Measurements from ENCODE around the gene DTHD1. TPM values are rescaled to one million over a fixed set of nuclear protein-coding genes. Genes with fewer than 3 reads are reported as not detected.

Gene DTHD1
- total and polyA plus RNA-seq, 7 donors, result under 0.01 to 0.27 (median 0.21) TPM; not detected in 3

- no peak for DNase-seq
- Histone ChIP-seq H3K9me3 (no peaks in the 10 kb centered on the region), H3K36me3 (no peaks in the 10 kb centered on the region), H3K4me3 (no peak overlapping the region), H3K27me3 (no peaks in the 10 kb centered on the region), H3K27ac (no peak overlapping the region), H3K4me1 (peaks cover 0 to 8% (median 4%) of the 10 kb centered on the region in 4 donors)
- intact Hi-C loops (cut with DNase I), result no loop called here
- TF ChIP-seq EP300 (IDR thresholded peaks at IDR 0.05) (no peak), POLR2A (IDR thresholded peaks at IDR 0.05) (no peak), CTCF (IDR thresholded peaks at IDR 0.05) (no peak), POLR2AphosphoS5 (IDR thresholded peaks at IDR 0.05) (no peak)
- WGBS, 2 donors, result 59 to 67% methylated on average over 7 of the region's 7 CpGs
Observed at GRCh38 chr4:36292556-36293188, 11.3 kb downstream of the DTHD1 start.

DNA sequence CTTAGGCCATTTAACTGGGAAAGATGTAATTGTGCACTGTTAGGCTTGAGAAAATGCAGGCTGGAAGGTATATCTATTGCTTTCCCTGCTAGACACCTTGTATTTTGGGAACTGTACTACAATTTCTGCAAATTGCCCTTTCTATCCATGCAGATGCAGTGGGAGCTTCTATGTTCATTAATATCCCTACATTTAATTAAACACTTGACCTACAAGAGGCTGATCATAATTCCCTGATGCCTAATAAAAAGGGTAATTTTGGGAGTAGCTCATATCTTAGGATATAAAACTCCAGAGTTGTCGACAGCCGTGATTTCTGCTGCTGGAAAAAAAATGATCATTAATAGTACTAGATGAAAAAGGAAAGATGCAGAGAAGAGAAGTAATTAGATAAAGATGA is 19.7 kb downstream of the DTHD1 start:
- no peak overlapping the region for H3K4me3 ChIP-seq
- 96 to 98% methylated on average over 2 of the region's 2 CpGs for whole genome bisulfite sequencing, 2 donors
- no peak for DNase-seq
- no peaks in the 10 kb centered on the region for H3K4me1 ChIP-seq
- intact Hi-C loops (cut with DNase I), result no loop called here
- H3K36me3 ChIP-seq, result no peaks in the 10 kb centered on the region
- no peak overlapping the region for H3K27ac ChIP-seq
- H3K9me3 ChIP-seq, result no peaks in the 10 kb centered on the region
- no peaks in the 10 kb centered on the region for H3K27me3 ChIP-seq
- no peak for TF ChIP-seq CTCF (IDR thresholded peaks at IDR 0.05)
- TF ChIP-seq POLR2AphosphoS5 (IDR thresholded peaks at IDR 0.05), result no peak
- TF ChIP-seq POLR2A (IDR thresholded peaks at IDR 0.05), result no peak
- no peak for TF ChIP-seq EP300 (IDR thresholded peaks at IDR 0.05)

GRCh38 chr4:36303426-36304137 is 22.2 kb downstream of the DTHD1 start:
- intact Hi-C loops (cut with DNase I), result no loop called here
- Histone ChIP-seq H3K4me3 (no peak overlapping the region), H3K9me3 (no peaks in the 10 kb centered on the region), H3K27me3 (no peaks in the 10 kb centered on the region), H3K4me1 (no peaks in the 10 kb centered on the region), H3K36me3 (no peaks in the 10 kb centered on the region), H3K27ac (no peak overlapping the region)
- DNase-seq, result no peak
- 55 to 80% methylated on average over 3 of the region's 3 CpGs for WGBS, 2 donors
- no peak for TF ChIP-seq CTCF (IDR thresholded peaks at IDR 0.05)

GRCh38 chr4:36304138-36304681 is 22.8 kb downstream of the DTHD1 start:
- no peak for DNase-seq
- 12 to 53% methylated on average over 1 of the region's 1 CpG for WGBS, 2 donors
- no peaks in the 10 kb centered on the region for H3K4me1 ChIP-seq
- H3K4me3 ChIP-seq, result no peak overlapping the region
- no peaks in the 10 kb centered on the region for H3K27me3 ChIP-seq
- TF ChIP-seq CTCF (IDR thresholded peaks at IDR 0.05) (no peak), POLR2A (IDR thresholded peaks at IDR 0.05) (no peak), POLR2AphosphoS5 (IDR thresholded peaks at IDR 0.05) (no peak), EP300 (IDR thresholded peaks at IDR 0.05) (no peak)
- H3K9me3 ChIP-seq, result no peaks in the 10 kb centered on the region
- H3K36me3 ChIP-seq, result no peaks in the 10 kb centered on the region
- H3K27ac ChIP-seq, result no peak overlapping the region
- intact Hi-C loops (cut with DNase I), result no loop called here

Measured in sigmoid colon (tissue), 7 donors.